Right cardiac atrium (tissue), 5 donors: Measurements from ENCODE around the gene LRP4. TPM values are rescaled to one million over a fixed set of nuclear protein-coding genes. Genes with fewer than 3 reads are reported as not detected.
"Not testable (repeated sequence)": the region's sequence is repeated elsewhere in the genome, so short reads cannot be mapped to it uniquely, and the experiment has no call there.

Experiments used
- ATAC-seq, 2 donors: fragments of 200-7000 bp; cut with Tn5 transposase; one replicate each; pipeline versions ENCODE4 v1.8.0 to v1.9.1; 2020; ENCODE audit warnings: moderate library complexity in 2 of 2, mild to moderate bottlenecking in 1 of 2
- DNase-seq, 3 donors: peaks; one replicate each; pipeline ENCODE4 v3.0.0-alpha.2; 2020
- H3K27ac ChIP-seq: one replicate; pipeline ENCODE4 v1.5.1; 2013; ENCODE audit warnings: mild to moderate bottlenecking, low read length, control low read depth, moderate library complexity
- H3K27me3 ChIP-seq: one replicate; pipeline ENCODE4 v1.6.1; 2013; ENCODE audit not compliant: control insufficient read depth, insufficient read depth
- H3K4me1 ChIP-seq: one replicate; pipeline ENCODE4 v1.6.1; 2013; ENCODE audit warnings: low read length; ENCODE audit not compliant: control insufficient read depth, insufficient read depth
- H3K4me3 ChIP-seq: one replicate; pipeline ENCODE4 v1.5.1; 2013; ENCODE audit warnings: low read length, control low read depth
- H3K9me3 ChIP-seq: one replicate; pipeline ENCODE4 v1.6.1; 2013; ENCODE audit warnings: low read length; ENCODE audit not compliant: control insufficient read depth
- WGBS: extraction: QIAGEN DNeasy Blood & Tissue Kit; methylation state at CpG from one replicate; pipeline ENCODE4 v1.1.7; 2013; 5-methylcytosine and 5-hydroxymethylcytosine counted together
- intact Hi-C, 4 donors: fragments of 100-400 bp; cut with DNase I; formaldehyde crosslinking; loops; one replicate each; pipeline versions ENCODE4 v1.11.0 to v1.14.0; 2022 to 2023
- polyA plus RNA-seq: library from polyadenylated mRNA; stranded (reverse); fragments of 200-250 nt; gene quantifications from one replicate; pipeline ENCODE4 v1.2.3, GENCODE V29; 2013
- total RNA-seq, 4 donors: library from RNA; stranded (reverse); fragmentation: NEBNext Ultra II Directional; extraction: Animal tissue kit (Norgen Biotek cat#: 25700); gene quantifications; one replicate each; pipeline ENCODE4 v1.2.1, GENCODE V29; 2021
- donor health status: healthy with polysubstance abuse.
- donor health status: DM: no; HTN: yes; CAD: no.
- donor health status: DM: no; HTN: no; CAD: no.
- donor health status: DM: no; HTN: yes; CAD: no; lungs with severe emphysema.
- donor health status: DM: yes; HTN: yes; CAD: no.

LRP4 gene
- total and polyA plus RNA-seq, 5 donors: 14.6 to 32.3 (median 27.6) TPM

DNA sequence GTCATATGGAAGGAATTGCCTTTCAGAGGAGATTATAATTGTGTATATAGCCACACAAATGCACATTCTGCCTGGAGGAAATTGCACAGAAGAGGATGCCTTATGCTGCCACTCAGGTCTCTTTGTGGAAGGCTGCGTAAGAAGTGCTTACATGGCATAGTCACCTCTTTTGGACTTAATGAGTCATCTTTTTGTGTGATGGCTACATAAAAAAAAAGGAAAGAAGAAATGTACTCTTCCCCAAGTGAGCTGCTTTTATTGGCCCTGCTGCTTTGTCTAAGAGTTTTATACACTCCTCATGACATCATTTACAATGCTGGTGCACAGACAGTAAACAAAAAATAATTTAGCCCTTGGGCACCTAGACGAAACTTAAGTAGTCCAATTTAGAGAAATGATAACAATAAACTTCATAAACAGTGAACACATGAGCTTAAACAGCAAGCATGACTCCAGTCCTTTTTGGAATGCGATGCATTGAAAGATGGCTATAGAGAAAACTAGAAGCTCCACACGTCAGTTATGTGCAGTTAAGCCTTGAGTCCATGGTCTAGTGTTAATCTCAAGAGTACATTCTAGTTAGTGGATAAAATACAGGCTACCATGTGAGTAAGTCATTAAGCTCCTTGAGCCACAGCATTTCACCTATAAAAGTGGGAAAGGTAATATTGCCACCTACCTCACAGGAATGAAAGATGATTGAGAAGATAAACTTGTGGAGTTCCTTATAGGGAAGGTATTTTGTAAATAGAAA lies 30.2 kb upstream of the LRP4 start:
- Histone ChIP-seq H3K27me3 (no peaks in the 10 kb centered on the region), H3K4me1 (no peaks in the 10 kb centered on the region), H3K27ac (no peak overlapping the region), H3K9me3 (no peaks in the 10 kb centered on the region), H3K4me3 (no peak overlapping the region)
- intact Hi-C loops: loop anchor here in 1 of 4 donors (10.0 kb wide), 1 partner anchor 56 kb away; no protein-coding TSS in a partner anchor
- ATAC-seq: no peak
- no peak for DNase-seq
- 93% methylated on average over 4 of the region's 4 CpGs for WGBS

DNA sequence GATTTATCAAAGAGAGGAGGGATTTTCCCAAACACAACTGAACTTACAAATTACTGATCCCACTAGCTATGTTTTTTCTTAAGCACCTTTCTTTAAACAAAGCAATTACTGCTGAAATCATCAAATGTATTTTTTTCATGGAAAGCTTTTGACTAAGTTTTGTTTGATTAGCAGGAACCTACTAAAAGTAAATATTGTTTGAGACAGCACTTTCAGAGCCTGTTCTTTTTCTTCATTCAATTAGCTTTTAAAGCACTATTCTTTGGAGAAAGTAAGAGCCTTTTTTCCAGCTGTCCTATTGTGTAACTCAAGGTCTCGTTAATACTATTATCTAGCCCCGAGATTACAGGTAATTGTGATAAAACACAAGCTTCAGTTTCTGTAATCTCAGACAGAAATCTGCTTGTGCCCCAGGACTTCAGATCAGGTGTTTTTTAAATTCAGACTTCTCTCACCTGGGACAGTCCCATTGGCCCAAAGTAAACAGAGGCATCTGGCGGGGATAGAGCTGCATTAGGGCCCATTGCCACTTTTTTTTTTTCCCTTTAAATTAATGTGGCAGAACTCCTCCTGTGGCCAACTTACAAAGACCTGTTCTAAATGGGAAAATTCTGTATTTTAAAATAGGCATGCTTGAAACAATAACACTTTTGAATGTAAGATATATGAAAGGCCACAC lies 29.2 kb upstream of the LRP4 start:
- WGBS: 79% methylated on average over 3 of the region's 3 CpGs
- DNase-seq (no peak), ATAC-seq (no peak)
- Histone ChIP-seq H3K4me1 (no peaks in the 10 kb centered on the region), H3K27ac (no peak overlapping the region), H3K27me3 (no peaks in the 10 kb centered on the region), H3K4me3 (no peak overlapping the region), H3K9me3 (no peaks in the 10 kb centered on the region)
- intact Hi-C loops: loop anchor here in 1 of 4 donors (10.0 kb wide), 1 partner anchor 57 kb away; no protein-coding TSS in a partner anchor

DNA sequence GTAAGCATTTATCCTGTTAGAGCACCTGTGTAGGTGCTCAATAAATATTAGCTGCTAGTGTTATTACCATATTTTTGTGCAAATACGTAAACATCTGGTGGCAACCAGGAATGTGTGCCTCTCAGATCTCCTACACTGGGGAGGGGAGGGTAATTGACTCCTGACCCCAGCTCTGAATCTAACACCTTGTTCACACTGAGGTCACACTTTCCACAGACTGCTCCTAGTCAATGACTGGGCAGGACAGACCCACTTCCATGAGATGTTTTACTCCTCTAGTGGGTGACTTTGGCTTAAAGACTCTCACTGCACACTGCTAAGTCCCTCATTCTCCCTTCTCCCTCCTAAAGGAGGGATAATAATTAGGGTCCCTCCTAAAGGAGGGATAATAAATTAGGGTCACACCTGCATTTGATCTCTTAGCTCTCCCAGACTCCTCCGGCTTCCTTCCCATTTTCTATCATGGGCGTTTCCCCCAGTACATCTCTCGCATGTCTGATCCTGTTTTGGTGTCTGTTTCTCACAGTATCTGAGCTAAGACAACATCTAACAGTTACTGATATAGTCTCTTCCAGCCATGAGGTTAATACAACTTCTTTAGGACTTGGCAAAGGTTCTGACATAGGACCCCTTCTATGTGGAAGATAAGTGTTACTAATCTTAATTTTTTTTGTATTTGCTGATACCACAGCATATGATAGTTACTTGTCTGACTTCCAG lies 26.2 kb upstream of the LRP4 start:
- intact Hi-C loops: loop anchor here in 1 of 4 donors (10.0 kb wide), 1 partner anchor 60 kb away; no protein-coding TSS in a partner anchor
- Histone ChIP-seq H3K4me1 (no peaks in the 10 kb centered on the region), H3K27me3 (no peaks in the 10 kb centered on the region), H3K4me3 (no peak overlapping the region), H3K9me3 (no peaks in the 10 kb centered on the region), H3K27ac (no peak overlapping the region)
- ATAC-seq (no peak), DNase-seq (no peak)
- WGBS: 61% methylated on average over 4 of the region's 4 CpGs

DNA sequence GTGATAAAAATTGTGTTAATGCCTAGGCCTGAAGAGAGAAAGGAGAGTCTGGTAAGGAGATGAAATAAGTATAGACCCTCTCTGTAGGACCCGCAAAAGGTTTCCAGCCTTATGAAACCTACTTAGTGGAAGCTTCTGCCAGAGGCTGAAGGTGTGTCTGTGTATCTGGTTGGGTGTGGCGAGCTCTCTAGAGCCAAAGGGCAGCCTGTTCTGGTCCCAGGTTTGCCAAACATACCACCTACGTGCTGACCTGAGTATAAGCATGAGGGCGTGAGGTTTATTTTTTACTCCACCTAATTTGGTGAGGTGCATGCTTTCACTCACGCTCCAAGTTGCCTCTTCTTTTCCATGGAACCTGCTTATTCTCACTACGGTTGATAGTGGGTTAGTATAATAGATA lies 23.8 kb upstream of the LRP4 start:
- no peak overlapping the region for H3K27ac ChIP-seq
- 97% methylated on average over 6 of the region's 6 CpGs for WGBS

DNA sequence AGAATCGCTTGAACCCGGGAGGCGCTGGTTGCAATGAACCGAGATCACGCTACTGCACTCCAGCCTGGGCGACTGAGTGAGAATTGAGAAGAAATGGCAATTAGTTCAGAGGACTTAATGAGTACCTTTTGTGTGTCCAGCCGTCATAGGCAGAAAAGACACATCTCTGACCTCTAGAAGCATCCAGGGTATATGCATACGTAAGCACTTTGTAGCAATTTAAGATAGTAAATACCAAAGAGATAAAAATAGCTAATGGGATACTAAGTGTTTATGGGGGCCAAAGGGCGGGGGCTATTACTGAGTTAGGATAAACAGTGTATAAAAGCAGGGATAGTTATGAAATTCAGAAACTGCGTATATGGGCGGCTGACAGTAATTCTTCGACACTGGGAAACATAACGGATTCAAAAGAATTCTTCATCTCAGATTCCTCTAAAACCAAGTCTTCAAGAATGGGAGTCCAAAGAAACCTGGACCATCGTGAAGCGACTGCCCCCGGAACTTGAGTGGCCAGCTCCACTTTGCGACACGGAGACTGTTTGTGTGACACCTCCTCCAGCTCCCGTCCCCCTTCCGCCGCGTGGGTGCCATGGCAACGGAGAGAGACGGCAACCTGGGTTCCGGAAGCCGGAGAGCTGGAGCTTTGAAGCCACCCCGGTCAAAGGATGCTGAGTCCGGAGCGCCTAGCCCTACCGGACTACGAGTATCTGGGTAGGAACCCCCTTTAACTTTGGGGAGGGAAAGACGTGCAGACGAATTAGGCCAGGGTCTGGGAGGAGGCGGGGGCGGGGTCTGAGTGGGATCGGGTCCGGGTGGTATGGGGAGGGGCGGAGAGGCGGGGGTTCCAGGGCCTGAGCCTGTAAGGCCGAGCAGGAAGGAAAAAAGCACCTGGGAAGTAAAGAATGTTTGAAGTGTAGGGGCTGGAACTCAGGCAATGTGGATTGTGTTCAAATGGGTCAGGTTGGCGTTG lies 18.1 kb upstream of the LRP4 start, which contains the start of gene CSTPP1:
CSTPP1 (plus strand) TSS at position 624 of the 973 bp plus-strand sequence; CDS start at position 669, 45 bp downstream.
- H3K4me3 ChIP-seq: peak within 1 kb of the TSS; percentile 78
- intact Hi-C loops: no loop called here
- no peaks in the 10 kb centered on the region for H3K27me3 ChIP-seq
- WGBS: 21% methylated on average over 41 of the region's 41 CpGs
- ATAC-seq (peak; percentile 94 to 97), DNase-seq (peak; percentile 95 to 97 (median 97))
- no peaks in the 10 kb centered on the region for H3K9me3 ChIP-seq
- H3K27ac ChIP-seq: peak within 1 kb of the TSS; percentile 1
- no peaks in the 10 kb centered on the region for H3K4me1 ChIP-seq

More for the DNA sequence above, 23.8 kb upstream of the LRP4 start:
- no peak overlapping the region for H3K4me3 ChIP-seq
- H3K9me3 ChIP-seq: no peaks in the 10 kb centered on the region
- H3K27me3 ChIP-seq: no peaks in the 10 kb centered on the region
- H3K4me1 ChIP-seq: no peaks in the 10 kb centered on the region
- ATAC-seq (no peak), DNase-seq (no peak)
- intact Hi-C loops: loop anchor here in 1 of 4 donors (10.0 kb wide), 1 partner anchor 63 kb away; no protein-coding TSS in a partner anchor

DNA sequence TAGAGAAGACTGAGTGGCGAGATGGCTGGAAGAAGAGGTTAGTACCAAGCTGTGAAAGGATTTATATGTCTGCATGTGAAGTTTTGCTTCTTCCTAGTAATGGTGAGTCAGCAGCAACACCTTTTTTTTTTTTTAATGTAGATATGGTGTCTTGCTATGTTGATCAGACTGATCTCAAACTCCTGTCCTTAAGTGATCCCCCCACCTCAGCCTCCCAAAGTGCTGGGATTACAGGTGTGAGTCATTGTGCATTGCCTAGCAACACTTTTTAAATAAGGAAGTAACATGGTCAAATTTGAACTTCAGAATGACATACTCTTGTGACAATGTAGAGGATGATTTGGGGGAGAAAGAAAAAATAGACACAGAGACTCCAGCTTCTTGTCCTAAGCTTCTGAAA lies 11.7 kb upstream of the LRP4 start:
- H3K27ac ChIP-seq: no peak overlapping the region
- no peaks in the 10 kb centered on the region for H3K4me1 ChIP-seq
- WGBS: 78% methylated on average over 1 of the region's 1 CpG
- DNase-seq (no peak), ATAC-seq (no peak)
- H3K4me3 ChIP-seq: no peak overlapping the region
- no peaks in the 10 kb centered on the region for H3K9me3 ChIP-seq
- H3K27me3 ChIP-seq: no peaks in the 10 kb centered on the region
- intact Hi-C loops: no loop called here

DNA sequence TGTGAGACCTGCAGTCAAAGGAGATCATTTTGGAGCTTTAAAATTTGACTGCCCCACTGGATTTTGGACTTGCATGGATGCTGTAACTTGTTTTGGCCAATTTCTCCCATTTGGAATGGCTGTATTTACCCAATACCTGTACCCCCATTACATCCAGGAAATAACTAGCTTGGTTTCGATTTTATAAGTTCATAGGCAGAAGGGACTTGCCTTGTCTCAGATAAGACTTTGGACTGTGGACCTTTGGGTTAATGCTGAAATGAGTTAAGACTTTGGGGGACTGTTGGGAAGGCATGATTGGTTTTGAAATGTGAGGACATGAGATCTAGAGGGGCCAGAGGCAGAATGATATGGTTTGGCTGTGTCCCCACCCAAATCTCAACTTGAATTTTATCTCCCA lies 10.4 kb upstream of the LRP4 start:
- H3K4me3 ChIP-seq, H3K27ac ChIP-seq, H3K9me3 ChIP-seq, H3K27me3 ChIP-seq, ATAC-seq, DNase-seq, intact Hi-C loops, H3K4me1 ChIP-seq: not testable (repeated sequence)
- WGBS: 61% methylated on average over 1 of the region's 1 CpG

DNA sequence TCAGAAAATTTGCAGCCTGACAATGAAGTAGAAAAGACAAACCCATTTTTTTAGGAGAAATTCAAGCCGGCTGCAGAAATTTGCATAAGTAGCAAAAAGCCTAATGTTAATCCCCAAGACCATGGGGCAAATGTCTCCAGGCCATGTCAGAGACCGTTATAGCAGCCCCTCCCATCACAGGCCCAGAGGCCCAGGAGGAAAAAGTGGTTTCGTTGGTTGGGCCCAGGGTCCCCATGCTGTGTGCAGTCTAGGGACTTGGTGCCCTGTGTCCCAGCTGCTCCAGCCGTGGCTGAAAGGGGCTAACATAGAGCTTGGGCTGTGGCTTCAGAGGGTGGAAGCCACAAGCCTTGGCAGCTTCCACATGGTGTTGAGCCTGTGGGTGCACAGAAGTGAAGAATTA lies 9.6 kb upstream of the LRP4 start:
- H3K9me3 ChIP-seq, intact Hi-C loops, H3K4me1 ChIP-seq, H3K27me3 ChIP-seq, DNase-seq, H3K27ac ChIP-seq, H3K4me3 ChIP-seq, ATAC-seq: not testable (repeated sequence)
- 81% methylated on average over 4 of the region's 4 CpGs for WGBS

DNA sequence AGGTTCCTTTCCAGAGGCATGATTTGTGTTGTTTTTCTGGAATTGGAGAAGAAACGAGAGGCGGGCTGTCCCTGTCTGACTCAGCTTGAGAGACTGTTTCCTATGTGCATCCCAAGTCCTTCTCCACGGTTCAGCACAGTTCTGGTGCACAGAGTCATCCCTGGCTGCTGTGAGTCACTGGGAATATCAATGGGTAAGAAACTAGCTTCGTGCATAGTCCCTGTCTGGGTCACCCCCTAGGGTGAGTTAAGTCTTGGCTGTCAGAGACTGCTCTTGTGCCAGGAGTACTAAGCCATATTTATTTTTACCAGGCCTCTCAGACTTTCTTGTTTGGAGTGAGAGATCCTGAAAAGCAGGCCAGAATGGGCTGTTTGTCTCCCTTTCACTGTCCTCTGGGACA lies 2.4 kb upstream of the LRP4 start:
- 36% methylated on average over 4 of the region's 4 CpGs for WGBS
- intact Hi-C loops: no loop called here
- peak in 2 of 3 donors; percentile 50 to 54 for DNase-seq

More for the DNA sequence above, 2.4 kb upstream of the LRP4 start:
- peaks cover 2% of the 10 kb centered on the region for H3K4me1 ChIP-seq
- no peaks in the 10 kb centered on the region for H3K9me3 ChIP-seq
- ATAC-seq: peak; percentile 52 to 73
- H3K27me3 ChIP-seq: no peaks in the 10 kb centered on the region
- H3K4me3 ChIP-seq: no peak overlapping the region
- H3K27ac ChIP-seq: peak overlapping the region; percentile 76
